GM23248 (cell line): Measurements from ENCODE around the gene PANK4. TPM values are rescaled to one million over a fixed set of nuclear protein-coding genes. Genes with fewer than 3 reads are reported as not detected.

Source experiments
- DNase-seq: peaks from one replicate; pipeline ENCODE4 v3.0.0-alpha.2; 2015
- H2AFZ ChIP-seq: fragments of 200-600 bp; sonication (generic); 2 replicates; pipeline ENCODE4 v1.6.1; 2016; ENCODE audit warnings: antibody characterized with exemption
- H3F3A ChIP-seq: fragments of 200-600 bp; sonication (generic); 2 replicates; pipeline ENCODE4 v1.6.1; 2016; ENCODE audit warnings: mild to moderate bottlenecking, antibody characterized with exemption, mixed run types; ENCODE audit not compliant: insufficient read depth
- H3K27ac ChIP-seq: fragments of 200-600 bp; sonication (generic); 2 replicates; pipeline ENCODE4 v1.5.1; 2016; ENCODE audit warnings: mild to moderate bottlenecking
- H3K27me3 ChIP-seq: fragments of 200-600 bp; sonication (generic); replicated peaks from 2 replicates; pipeline ENCODE4 v1.6.1; 2016; ENCODE audit warnings: mild to moderate bottlenecking; ENCODE audit not compliant: insufficient read depth
- H3K36me3 ChIP-seq: fragments of 200-600 bp; sonication (generic); 2 replicates; pipeline ENCODE4 v1.6.1; 2016; ENCODE audit warnings: low read depth, mild to moderate bottlenecking
- H3K4me1 ChIP-seq: fragments of 200-600 bp; sonication (generic); 2 replicates; pipeline ENCODE4 v1.6.1; 2016; ENCODE audit warnings: mild to moderate bottlenecking; ENCODE audit not compliant: insufficient read depth
- H3K4me2 ChIP-seq: fragments of 200-600 bp; sonication (generic); one replicate; pipeline ENCODE4 v1.6.1; 2016; ENCODE audit warnings: mild to moderate bottlenecking; ENCODE audit not compliant: unreplicated experiment
- H3K4me3 ChIP-seq: fragments of 200-600 bp; sonication (generic); 2 replicates; pipeline ENCODE4 v1.5.1; 2016; ENCODE audit warnings: mild to moderate bottlenecking
- H3K79me2 ChIP-seq: fragments of 200-600 bp; sonication (generic); 2 replicates; pipeline ENCODE4 v1.6.1; 2016; ENCODE audit warnings: mild to moderate bottlenecking; ENCODE audit not compliant: insufficient read depth
- H3K9ac ChIP-seq: fragments of 200-600 bp; sonication (generic); 2 replicates; pipeline ENCODE4 v1.6.1; 2016; ENCODE audit warnings: mild to moderate bottlenecking
- H3K9me2 ChIP-seq: fragments of 200-600 bp; sonication (generic); 2 replicates; pipeline ENCODE4 v1.6.1; 2016; ENCODE audit warnings: mixed run types, mild to moderate bottlenecking, moderate library complexity; ENCODE audit not compliant: insufficient read depth
- H3K9me3 ChIP-seq: fragments of 200-600 bp; sonication (generic); one replicate; pipeline ENCODE4 v1.6.1; 2017; ENCODE audit warnings: low read depth
- H4K20me1 ChIP-seq: fragments of 200-600 bp; sonication (generic); 2 replicates; pipeline ENCODE4 v1.6.0; 2016; ENCODE audit not compliant: insufficient read depth
- EZH2 ChIP-seq: fragments of 200-600 bp; sonication (generic); IDR thresholded peaks from 2 replicates; pipeline ENCODE4 v1.6.1; 2018; ENCODE audit warnings: antibody characterized with exemption, mild to moderate bottlenecking; ENCODE audit not compliant: insufficient read depth, poor library complexity, severe bottlenecking
- EZH2phosphoT487 ChIP-seq: fragments of 200-600 bp; sonication (generic); IDR thresholded peaks from 2 replicates; pipeline ENCODE4 v1.6.1; 2018; ENCODE audit warnings: antibody characterized with exemption, moderate library complexity, mild to moderate bottlenecking, low read depth; ENCODE audit not compliant: insufficient read depth
- WGBS, 2 experiments: methylation state at CpG; one replicate each; pipeline ENCODE4 v1.1.6; 2015 to 2017; ENCODE audit warnings: low lambda C conversion rate in 2 of 2, low coverage in 1 of 2; ENCODE audit errors: missing lambda C conversion rate in 2 of 2; 5-methylcytosine and 5-hydroxymethylcytosine counted together
- in situ Hi-C: fragments of 300-500 bp; cut with MboI; formaldehyde crosslinking; loops from 2 replicates; pipeline ENCODE4 v1.15.0; 2020
- polyA plus RNA-seq: library from polyadenylated mRNA; unstranded; fragments of >200 nt; fragmentation: Nextera tagmentation; extraction: Ambion mirVana; gene quantifications from 2 replicates; pipeline ENCODE4 v1.2.1, GENCODE V29; 2016
- total RNA-seq: library from RNA; depleted of rRNA; stranded (reverse); fragments of >200 nt; shearing (Covaris generic); gene quantifications from 2 replicates; pipeline ENCODE4 v1.2.3, GENCODE V29; 2014

The PANK4 gene
- total and polyA plus RNA-seq, 2 experiments from 2014 or later = 15.5 to 29.7 TPM

DNA sequence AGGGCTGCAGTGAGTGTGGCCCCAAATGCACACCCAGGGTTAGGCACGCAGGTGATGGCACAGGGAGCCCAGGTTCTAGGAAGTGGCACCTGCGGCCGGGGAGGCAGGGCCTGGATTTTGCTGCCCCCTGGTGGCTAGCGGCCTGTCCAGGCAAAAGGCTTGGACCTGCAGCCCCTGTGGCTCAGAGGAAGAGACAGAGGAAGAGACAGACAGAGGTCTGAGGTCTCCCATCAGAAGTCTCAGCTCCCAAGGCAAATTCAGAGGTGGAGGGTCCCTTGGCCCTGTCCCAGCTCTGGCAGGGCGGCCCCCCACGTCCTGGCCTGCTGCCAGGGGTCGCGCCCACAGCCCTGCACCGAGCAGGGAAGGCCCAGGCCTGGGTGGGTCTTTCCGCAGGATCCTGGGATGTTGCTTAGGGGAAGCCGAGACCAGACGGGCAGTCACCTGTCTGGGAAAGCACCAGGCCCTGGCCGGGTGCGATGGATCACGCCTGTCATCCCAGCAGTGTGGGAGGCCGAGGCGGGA, 21.7 kb upstream of the PANK4 start:
- DNase-seq = peak; percentile 82
- no peaks in the 10 kb centered on the region for H3K36me3 ChIP-seq
- peak overlapping the region; percentile 72 for H2AFZ ChIP-seq
- peak overlapping the region; percentile 72 for H3K9ac ChIP-seq
- in situ Hi-C loops = loop anchor here (10.0 kb wide), 1 partner anchor 133 kb away; the partner anchor contains the start of gene PEX10
- no peaks in the 10 kb centered on the region for H3K79me2 ChIP-seq
- H3K27me3 ChIP-seq = no peaks in the 10 kb centered on the region
- no peaks in the 10 kb centered on the region for H3K9me3 ChIP-seq
- H3K9me2 ChIP-seq = no peaks in the 10 kb centered on the region
- peak overlapping the region; percentile 63 for H3K27ac ChIP-seq
- WGBS, 2 experiments = 0 to 3% methylated on average over 17 of the region's 17 CpGs
- TF ChIP-seq EZH2phosphoT487 (no peak), EZH2 (no peak)
- peaks cover 10% of the 10 kb centered on the region for H3K4me1 ChIP-seq
- peak overlapping the region; percentile 44 for H3K4me3 ChIP-seq
- peaks cover 4% of the 10 kb centered on the region; the same call in 1 of the 2 replicates for H3F3A ChIP-seq
- H3K4me2 ChIP-seq = peak overlapping the region; percentile 53
- H4K20me1 ChIP-seq = no peaks in the 10 kb centered on the region

DNA sequence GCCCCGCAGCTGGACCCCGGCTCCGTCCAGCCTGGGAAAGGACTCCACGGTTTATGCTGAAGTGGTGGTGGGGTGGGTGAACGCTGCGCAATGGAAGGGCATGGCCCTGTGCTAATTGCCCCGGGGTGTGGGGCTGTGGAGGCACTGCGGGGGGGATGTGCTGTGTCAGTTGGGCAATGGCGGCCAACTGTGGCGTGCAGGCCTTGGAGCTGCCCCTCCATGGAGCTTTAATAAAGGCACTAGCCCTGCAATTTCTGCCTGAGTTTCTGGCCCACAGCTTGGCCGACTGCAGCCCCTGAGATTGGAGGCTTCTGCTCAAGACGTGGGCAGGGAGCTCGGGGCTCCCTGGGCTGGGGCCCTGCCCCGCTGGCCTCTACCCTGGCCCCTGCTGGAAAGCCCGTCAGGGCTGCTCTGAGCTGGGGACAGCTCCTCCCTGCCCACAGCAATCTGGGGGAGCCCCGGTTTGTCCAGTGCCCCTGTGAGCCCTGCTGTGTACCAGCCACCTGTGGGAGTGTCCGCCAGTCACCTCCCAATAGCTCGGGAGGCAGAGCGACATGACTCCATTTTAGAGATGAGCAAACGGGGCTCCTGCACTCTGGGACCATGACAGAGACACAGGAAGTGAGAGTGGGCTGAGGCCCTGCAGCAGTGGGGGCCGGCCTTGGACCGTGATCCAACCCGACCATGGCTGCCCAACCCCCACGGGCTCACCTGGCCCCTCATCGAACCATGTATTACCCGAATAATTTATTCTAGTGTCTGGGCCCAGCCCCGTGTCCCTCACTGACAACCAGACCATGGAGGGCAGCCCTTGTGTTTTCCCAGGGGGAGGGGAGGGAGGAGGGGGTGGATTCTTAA, 21.0 kb upstream of the PANK4 start:
- peak overlapping the region; percentile 75 for H2AFZ ChIP-seq
- in situ Hi-C loops = loop anchor here (10.0 kb wide), 1 partner anchor 133 kb away; the partner anchor contains the start of gene PEX10
- no peaks in the 10 kb centered on the region for H3K9me2 ChIP-seq
- DNase-seq = peak; percentile 32
- no peaks in the 10 kb centered on the region for H3K36me3 ChIP-seq
- no peaks in the 10 kb centered on the region for H3K9me3 ChIP-seq
- H3K79me2 ChIP-seq = no peaks in the 10 kb centered on the region
- TF ChIP-seq EZH2phosphoT487 (no peak), EZH2 (no peak)
- H3K4me3 ChIP-seq = peak overlapping the region; percentile 68
- H3K9ac ChIP-seq = no peak overlapping the region
- H4K20me1 ChIP-seq = no peaks in the 10 kb centered on the region
- no peak overlapping the region for H3K27ac ChIP-seq
- H3K4me2 ChIP-seq = peak overlapping the region; percentile 54
- H3F3A ChIP-seq = peaks cover 4% of the 10 kb centered on the region; the same call in 1 of the 2 replicates
- WGBS, 2 experiments = 17 to 27% methylated on average over 21 to 23 of the region's 27 CpGs
- H3K27me3 ChIP-seq = no peaks in the 10 kb centered on the region
- peaks cover 10% of the 10 kb centered on the region for H3K4me1 ChIP-seq

DNA sequence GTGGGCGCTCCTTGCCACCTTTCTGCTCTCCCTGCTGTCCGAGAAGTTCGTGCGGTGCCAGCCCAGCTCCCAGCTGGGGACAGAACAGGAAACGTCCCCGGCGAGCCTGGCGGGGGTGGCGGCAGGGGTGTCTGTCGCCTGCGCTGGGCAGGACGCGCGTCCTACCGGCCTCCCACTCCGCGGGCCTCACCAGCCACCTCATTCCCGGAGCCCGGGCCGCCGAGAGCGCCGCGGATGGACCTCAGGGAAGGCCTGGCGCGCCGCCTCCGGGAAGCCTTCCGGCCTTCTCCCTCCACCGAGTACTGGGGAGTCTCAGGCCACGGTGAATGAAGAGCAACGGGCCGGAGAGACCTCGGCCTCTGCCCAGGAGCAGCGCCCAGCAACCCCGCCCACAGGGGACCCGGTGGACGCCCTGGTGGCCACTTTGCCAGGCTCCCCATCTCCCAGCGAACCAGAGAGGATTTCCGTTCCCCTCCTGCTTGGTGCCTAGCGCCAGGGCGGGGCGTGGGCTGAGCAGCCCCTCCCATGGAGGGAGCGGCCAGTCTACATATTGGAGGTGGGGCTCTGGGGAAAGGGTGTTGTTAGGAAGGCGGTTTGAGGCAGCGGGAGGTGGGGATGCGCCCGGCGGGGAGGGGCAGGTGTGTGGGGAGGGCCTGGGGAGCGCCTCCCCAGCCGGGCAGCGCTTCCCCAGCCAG, 20.3 kb upstream of the PANK4 start:
- Histone ChIP-seq H3K36me3 (no peaks in the 10 kb centered on the region), H4K20me1 (no peaks in the 10 kb centered on the region), H3K27me3 (no peaks in the 10 kb centered on the region), H3K27ac (no peak overlapping the region), H3K4me2 (peak overlapping the region; percentile 54), H3K4me1 (peaks cover 10% of the 10 kb centered on the region), H2AFZ (peak overlapping the region; percentile 75), H3K9me3 (no peaks in the 10 kb centered on the region), H3K9ac (peak overlapping the region; percentile 66), H3K9me2 (no peaks in the 10 kb centered on the region), H3F3A (peaks cover 4% of the 10 kb centered on the region; the same call in 1 of the 2 replicates), H3K4me3 (peak overlapping the region; percentile 68), H3K79me2 (no peaks in the 10 kb centered on the region)
- in situ Hi-C loops = loop anchor here (10.0 kb wide), 1 partner anchor 132 kb away; the partner anchor contains the start of gene PEX10
- TF ChIP-seq EZH2 (no peak), EZH2phosphoT487 (no peak)
- WGBS, 2 experiments = 2% methylated on average over 33 to 35 of the region's 52 CpGs
- peak; percentile 74 for DNase-seq
